OCI-LY3 (cell line): ENCODE results near the gene FUT4.

Experiments
- H2AFZ ChIP-seq: fragments of 200-600, 300-600 bp; shearing (Covaris generic); 2 replicates; pipeline ENCODE4 v1.6.0; 2014; ENCODE audit warnings: antibody characterized with exemption, low read depth, low read length
- H3K27ac ChIP-seq: fragments of 200-600, 300-600 bp; sonication (generic); 2 replicates; pipeline ENCODE4 v1.5.1; 2014; ENCODE audit warnings: mild to moderate bottlenecking, low read length, moderate library complexity, mixed read lengths
- H3K27me3 ChIP-seq: fragments of 200-600, 300-600 bp; sonication (generic); 2 replicates; pipeline ENCODE4 v1.6.1; 2014; ENCODE audit warnings: low read depth, low read length, mixed read lengths
- H3K36me3 ChIP-seq: fragments of 200-600, 300-600 bp; sonication (generic); replicated peaks from 2 replicates; pipeline ENCODE3; 2014; ENCODE audit warnings: low read depth, low read length, mixed read lengths
- H3K4me1 ChIP-seq: fragments of 300-600, 200-600 bp; sonication (generic); 2 replicates; pipeline ENCODE4 v1.6.1; 2014; ENCODE audit warnings: low read length, mixed read lengths
- H3K4me2 ChIP-seq: fragments of 200-600, 300-600 bp; sonication (generic); 2 replicates; pipeline ENCODE4 v1.6.1; 2014; ENCODE audit warnings: low read length, mixed read lengths
- H3K4me3 ChIP-seq: fragments of 300-600, 200-600 bp; sonication (generic); 2 replicates; pipeline ENCODE4 v1.5.1; 2014; ENCODE audit warnings: antibody characterized with exemption, mild to moderate bottlenecking, low read length, moderate library complexity
- H3K79me2 ChIP-seq: fragments of 300-600, 200-600 bp; shearing (Covaris generic); 2 replicates; pipeline ENCODE4 v1.6.1; 2014; ENCODE audit warnings: mild to moderate bottlenecking, low read length, mixed read lengths
- H3K9ac ChIP-seq: fragments of 300-600, 200-600 bp; shearing (Covaris generic); 2 replicates; pipeline ENCODE4 v1.6.0; 2014; ENCODE audit warnings: mild to moderate bottlenecking, low read length, moderate library complexity
- H3K9me3 ChIP-seq: fragments of 200-600, 300-600 bp; shearing (Covaris generic); 2 replicates; pipeline ENCODE4 v1.6.1; 2014; ENCODE audit warnings: low read length, mixed read lengths; ENCODE audit not compliant: insufficient read depth
- H4K20me1 ChIP-seq: fragments of 200-600, 300-600 bp; sonication (generic); 2 replicates; pipeline ENCODE4 v1.6.1; 2016; ENCODE audit warnings: low read length, mixed read lengths; ENCODE audit not compliant: insufficient read depth
- EZH2phosphoT487 ChIP-seq: fragments of 200-600 bp; shearing (Covaris generic); IDR thresholded peaks from 2 replicates; pipeline ENCODE4 v1.6.1; 2018; ENCODE audit warnings: antibody characterized with exemption, mixed run types, low read depth
- TF ChIP-seq, protein P1 (sequence below): fragments of 200-600, 300-600 bp; sonication (generic); IDR thresholded peaks from 2 replicates; pipeline ENCODE4 v1.5.1; 2014; ENCODE audit warnings: antibody characterized with exemption, low read length, low read depth

Gene FUT4

GRCh38 chr11:94533206-94533605 lies 10.5 kb upstream of the FUT4 start:
- H3K79me2 ChIP-seq: no peaks in the 10 kb centered on the region
- H3K9ac ChIP-seq: no peak overlapping the region
- H3K4me2 ChIP-seq: no peak overlapping the region
- peaks cover 15% of the 10 kb centered on the region for H3K27me3 ChIP-seq
- TF ChIP-seq, protein P1, sequence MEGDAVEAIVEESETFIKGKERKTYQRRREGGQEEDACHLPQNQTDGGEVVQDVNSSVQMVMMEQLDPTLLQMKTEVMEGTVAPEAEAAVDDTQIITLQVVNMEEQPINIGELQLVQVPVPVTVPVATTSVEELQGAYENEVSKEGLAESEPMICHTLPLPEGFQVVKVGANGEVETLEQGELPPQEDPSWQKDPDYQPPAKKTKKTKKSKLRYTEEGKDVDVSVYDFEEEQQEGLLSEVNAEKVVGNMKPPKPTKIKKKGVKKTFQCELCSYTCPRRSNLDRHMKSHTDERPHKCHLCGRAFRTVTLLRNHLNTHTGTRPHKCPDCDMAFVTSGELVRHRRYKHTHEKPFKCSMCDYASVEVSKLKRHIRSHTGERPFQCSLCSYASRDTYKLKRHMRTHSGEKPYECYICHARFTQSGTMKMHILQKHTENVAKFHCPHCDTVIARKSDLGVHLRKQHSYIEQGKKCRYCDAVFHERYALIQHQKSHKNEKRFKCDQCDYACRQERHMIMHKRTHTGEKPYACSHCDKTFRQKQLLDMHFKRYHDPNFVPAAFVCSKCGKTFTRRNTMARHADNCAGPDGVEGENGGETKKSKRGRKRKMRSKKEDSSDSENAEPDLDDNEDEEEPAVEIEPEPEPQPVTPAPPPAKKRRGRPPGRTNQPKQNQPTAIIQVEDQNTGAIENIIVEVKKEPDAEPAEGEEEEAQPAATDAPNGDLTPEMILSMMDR: no peak
- TF ChIP-seq EZH2phosphoT487: no peak
- H4K20me1 ChIP-seq: no peaks in the 10 kb centered on the region
- no peak overlapping the region for H2AFZ ChIP-seq
- no peaks in the 10 kb centered on the region for H3K9me3 ChIP-seq
- no peak overlapping the region for H3K4me3 ChIP-seq
- H3K4me1 ChIP-seq: peaks cover 7% of the 10 kb centered on the region; the same call in 1 of the 2 replicates
- no peak overlapping the region for H3K27ac ChIP-seq
- no peaks in the 10 kb centered on the region for H3K36me3 ChIP-seq

DNA sequence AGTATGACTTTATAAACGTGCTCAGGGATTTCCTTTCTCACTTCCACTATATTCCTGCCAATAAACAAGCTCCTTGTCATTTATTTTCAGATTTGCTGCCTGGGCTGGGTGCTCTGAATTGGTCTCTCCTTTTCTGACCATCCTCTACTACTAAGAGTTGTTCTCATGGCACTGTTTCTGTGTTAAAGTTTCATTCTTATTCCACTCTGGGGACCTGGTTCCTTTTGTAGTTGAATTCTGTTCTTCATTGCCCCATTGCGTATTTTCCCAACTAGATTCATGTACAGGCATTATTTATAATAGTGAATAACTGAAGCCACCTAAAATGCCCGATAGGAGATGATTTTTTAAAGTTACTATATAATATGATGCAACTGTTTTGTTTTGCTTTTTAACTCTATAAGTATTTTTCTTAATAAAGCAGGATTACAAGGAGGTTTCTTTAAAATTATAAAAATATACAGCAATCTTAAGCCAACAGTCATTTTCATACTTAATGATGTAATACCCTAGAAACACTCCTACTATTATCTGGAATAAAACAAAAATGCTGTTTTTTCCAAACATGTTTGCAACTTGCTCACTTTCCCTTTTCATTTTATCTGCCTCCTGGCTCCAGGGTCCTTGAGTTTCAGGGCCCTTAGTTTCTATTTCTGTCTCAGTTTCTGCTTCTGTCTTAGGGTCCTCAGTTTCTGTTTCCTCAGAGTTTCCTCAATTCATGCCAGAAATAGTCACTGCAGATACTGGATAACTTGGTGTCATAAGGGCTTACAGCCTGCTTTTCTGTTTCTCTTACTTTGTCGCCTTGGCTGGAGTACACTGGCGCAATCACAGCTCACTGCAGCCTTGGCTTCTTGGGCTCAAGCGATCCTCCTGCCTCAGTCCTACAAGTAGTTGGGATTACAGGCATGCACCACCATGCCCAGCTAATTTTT lies 9.8 kb upstream of the FUT4 start:
- Histone ChIP-seq H3K9me3 (no peaks in the 10 kb centered on the region), H3K9ac (no peak overlapping the region), H3K4me1 (peaks cover 7% of the 10 kb centered on the region; the same call in 1 of the 2 replicates), H4K20me1 (no peaks in the 10 kb centered on the region), H3K27ac (no peak overlapping the region), H3K4me3 (no peak overlapping the region), H3K36me3 (no peaks in the 10 kb centered on the region), H3K4me2 (no peak overlapping the region), H3K79me2 (no peaks in the 10 kb centered on the region), H3K27me3 (peaks cover 15% of the 10 kb centered on the region), H2AFZ (no peak overlapping the region)
- TF ChIP-seq, protein P1: no peak
- TF ChIP-seq EZH2phosphoT487: no peak

- TF ChIP-seq EZH2phosphoT487: no peak
- TF ChIP-seq, protein P1: no peak
- H3K27ac ChIP-seq: no peak overlapping the region
These were observed 7.3 kb upstream of the FUT4 start for GRCh38 chr11:94536386-94536785.

GRCh38 chr11:94537031-94537600 lies 6.6 kb upstream of the FUT4 start:
- Histone ChIP-seq H2AFZ (no peak overlapping the region), H3K4me2 (no peak overlapping the region), H4K20me1 (no peaks in the 10 kb centered on the region), H3K79me2 (no peaks in the 10 kb centered on the region), H3K9ac (no peak overlapping the region), H3K36me3 (no peaks in the 10 kb centered on the region), H3K4me1 (peaks cover 7% of the 10 kb centered on the region; the same call in 1 of the 2 replicates), H3K4me3 (no peak overlapping the region), H3K27me3 (peaks cover 10% of the 10 kb centered on the region), H3K27ac (no peak overlapping the region), H3K9me3 (no peaks in the 10 kb centered on the region)
- TF ChIP-seq, protein P1: no peak
- no peak for TF ChIP-seq EZH2phosphoT487

More at GRCh38 chr11:94536386-94536785, 7.3 kb upstream of the FUT4 start:
- Histone ChIP-seq H3K9ac (no peak overlapping the region), H3K79me2 (no peaks in the 10 kb centered on the region), H3K4me2 (no peak overlapping the region), H3K27me3 (peaks cover 14% of the 10 kb centered on the region), H4K20me1 (no peaks in the 10 kb centered on the region), H3K4me1 (peaks cover 7% of the 10 kb centered on the region; the same call in 1 of the 2 replicates), H3K36me3 (no peaks in the 10 kb centered on the region), H3K4me3 (no peak overlapping the region), H2AFZ (no peak overlapping the region), H3K9me3 (no peaks in the 10 kb centered on the region)
